Mesodermal cell (in vitro differentiated cells): ENCODE results near the gene GRN.
A peak's percentile ranks its signal among the peaks of the same experiment; 100 is the strongest.
"Not testable (repeated sequence)": the region's sequence is repeated elsewhere in the genome, so short reads cannot be mapped to it uniquely, and the experiment has no call there.

Experiments used
- H3K27ac ChIP-seq: 2 replicates; pipeline ENCODE4 v1.7.0; 2013; ENCODE audit warnings: mild to moderate bottlenecking, low read depth, low read length, moderate library complexity; ENCODE audit not compliant: severe bottlenecking
- H3K36me3 ChIP-seq: 2 replicates; pipeline ENCODE4 v1.7.1; 2013; ENCODE audit warnings: mild to moderate bottlenecking, low read length, moderate library complexity; ENCODE audit not compliant: control insufficient read depth, insufficient read depth
- H3K4me1 ChIP-seq: one replicate; pipeline ENCODE4 v1.7.1; 2013; ENCODE audit warnings: mild to moderate bottlenecking, low read length; ENCODE audit not compliant: insufficient read depth, control insufficient read depth, poor library complexity, severe bottlenecking
- H3K4me3 ChIP-seq: 2 replicates; pipeline ENCODE4 v1.7.0; 2013; ENCODE audit warnings: low read length, control low read depth, mild to moderate bottlenecking; ENCODE audit not compliant: insufficient read depth, poor library complexity, severe bottlenecking; ENCODE audit errors: extremely low read depth
- H3K9me3 ChIP-seq: 2 replicates; pipeline ENCODE4 v1.7.1; 2013; ENCODE audit warnings: mild to moderate bottlenecking, low read length, moderate library complexity; ENCODE audit not compliant: control insufficient read depth
- WGBS, 2 experiments: methylation state at CpG; one replicate each; pipeline ENCODE4 v1.1.5; 2013; ENCODE audit warnings: missing lambda C conversion rate in 2 of 2; ENCODE audit not compliant: insufficient coverage in 2 of 2; 5-methylcytosine and 5-hydroxymethylcytosine counted together

Gene GRN

GRCh38 chr17:44363613-44364159 is 18.6 kb downstream of the GRN start, which contains the start of gene FAM171A2:
FAM171A2 (minus strand) TSS chr17:44363853; CDS start chr17:44363714, 139 bp downstream.
- WGBS, 2 experiments: 0% methylated on average over 36 to 40 of the region's 63 CpGs
- peaks cover 4% of the 10 kb centered on the region for H3K36me3 ChIP-seq
- peaks cover 18% of the 10 kb centered on the region for H3K4me1 ChIP-seq
- H3K9me3 ChIP-seq: no peaks in the 10 kb centered on the region
- H3K27ac ChIP-seq: peak within 1 kb of the TSS; percentile 16
- H3K4me3 ChIP-seq: peak within 1 kb of the TSS; percentile 86

DNA sequence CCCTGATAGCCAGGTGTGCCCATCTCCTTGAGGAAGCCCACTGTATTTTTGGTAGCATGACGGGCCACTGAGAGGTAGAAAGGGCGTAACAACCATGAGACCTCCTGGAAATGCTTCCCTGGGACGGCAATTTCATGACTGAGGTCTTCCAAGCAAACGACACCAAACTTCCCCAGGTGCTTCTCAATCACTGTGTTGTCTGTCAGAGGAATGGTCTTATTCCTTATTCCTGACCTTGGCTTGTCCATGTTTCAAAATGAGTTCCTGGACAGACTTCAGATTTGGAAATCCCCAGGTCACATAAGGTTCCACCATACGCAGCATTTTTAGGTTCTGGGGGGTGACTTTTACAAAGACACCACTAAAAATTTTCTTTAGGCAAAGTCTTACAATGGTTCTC is 19.9 kb downstream of the GRN start:
- not testable (repeated sequence) for H3K36me3 ChIP-seq
- WGBS, 2 experiments: 75 to 98% methylated on average over 4 to 5 of the region's 5 CpGs

GRCh38 chr17:44367231-44367979 is 22.3 kb downstream of the GRN start:
- WGBS, 2 experiments: 89 to 92% methylated on average over 7 of the region's 7 CpGs
- Histone ChIP-seq H3K9me3 (no peaks in the 10 kb centered on the region), H3K27ac (no peak overlapping the region), H3K4me1 (peaks cover 4% of the 10 kb centered on the region), H3K36me3 (no peaks in the 10 kb centered on the region), H3K4me3 (no peak overlapping the region)

More for the DNA sequence above, 19.9 kb downstream of the GRN start:
- H3K4me1 ChIP-seq: peaks cover 18% of the 10 kb centered on the region
- not testable (repeated sequence) for H3K27ac ChIP-seq, H3K4me3 ChIP-seq, H3K9me3 ChIP-seq

DNA sequence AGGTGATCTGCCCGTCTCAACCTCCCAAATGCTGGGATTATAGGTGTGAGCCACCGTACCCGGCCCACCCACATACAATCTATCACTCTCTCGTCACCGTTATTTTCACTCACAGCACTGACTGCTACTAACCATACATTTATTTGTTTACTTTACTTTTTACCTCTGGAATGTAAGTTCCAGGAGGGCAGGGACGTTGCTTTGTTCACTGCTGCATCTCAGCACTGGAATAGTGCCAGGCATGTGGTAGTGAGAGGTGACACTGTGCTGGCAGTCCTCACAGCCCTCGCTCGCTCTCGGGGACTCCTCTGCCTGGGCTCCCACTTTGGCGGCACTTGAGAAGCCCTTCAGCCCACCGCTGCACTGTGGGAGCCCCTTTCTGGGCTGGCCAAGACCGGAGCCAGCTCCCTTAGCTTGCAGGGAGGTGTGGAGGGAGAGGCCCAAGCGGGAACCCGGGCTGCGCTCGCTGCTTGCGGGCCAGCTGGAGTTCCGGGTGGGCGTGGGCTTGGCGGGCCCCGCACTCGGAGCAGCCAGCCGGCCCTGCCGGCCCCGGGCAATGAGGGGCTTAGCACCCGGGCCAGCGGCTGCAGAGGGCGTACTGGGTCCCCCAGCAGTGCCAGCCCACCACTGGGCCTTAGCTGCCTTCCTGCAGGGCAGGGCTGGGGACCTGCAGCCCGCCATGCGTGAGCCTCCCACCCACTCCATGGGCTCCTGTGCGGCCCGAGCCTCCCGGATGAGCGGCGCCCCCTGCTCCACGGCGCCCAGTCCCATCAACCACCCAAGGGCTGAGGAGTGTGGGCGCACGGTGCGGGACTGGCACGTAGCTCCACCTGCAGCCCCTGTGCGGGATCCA is 23.5 kb downstream of the GRN start:
- H3K4me1 ChIP-seq, H3K36me3 ChIP-seq, H3K4me3 ChIP-seq, H3K27ac ChIP-seq, H3K9me3 ChIP-seq: not testable (repeated sequence)
- 96 to 97% methylated on average over 17 to 33 of the region's 42 CpGs for WGBS, 2 experiments

- H3K4me3 ChIP-seq, H3K4me1 ChIP-seq, H3K36me3 ChIP-seq, H3K27ac ChIP-seq, H3K9me3 ChIP-seq: not testable (repeated sequence)
- 69 to 74% methylated on average over 10 of the region's 17 CpGs for WGBS, 2 experiments
Observed at GRCh38 chr17:44369414-44370023, 24.4 kb downstream of the GRN start.

GRCh38 chr17:44372036-44372435 is 26.9 kb downstream of the GRN start:
- 86 to 94% methylated on average over 4 to 8 of the region's 10 CpGs for WGBS, 2 experiments
- no peak overlapping the region for H3K4me3 ChIP-seq
- H3K36me3 ChIP-seq: no peaks in the 10 kb centered on the region
- no peaks in the 10 kb centered on the region for H3K4me1 ChIP-seq
- no peak overlapping the region for H3K27ac ChIP-seq
- no peaks in the 10 kb centered on the region for H3K9me3 ChIP-seq

GRCh38 chr17:44374306-44375195 is 29.4 kb downstream of the GRN start:
- Histone ChIP-seq H3K4me3 (no peak overlapping the region), H3K9me3 (no peaks in the 10 kb centered on the region), H3K4me1 (no peaks in the 10 kb centered on the region), H3K36me3 (no peaks in the 10 kb centered on the region), H3K27ac (no peak overlapping the region)
- WGBS, 2 experiments: 56 to 68% methylated on average over 9 to 18 of the region's 31 CpGs

DNA sequence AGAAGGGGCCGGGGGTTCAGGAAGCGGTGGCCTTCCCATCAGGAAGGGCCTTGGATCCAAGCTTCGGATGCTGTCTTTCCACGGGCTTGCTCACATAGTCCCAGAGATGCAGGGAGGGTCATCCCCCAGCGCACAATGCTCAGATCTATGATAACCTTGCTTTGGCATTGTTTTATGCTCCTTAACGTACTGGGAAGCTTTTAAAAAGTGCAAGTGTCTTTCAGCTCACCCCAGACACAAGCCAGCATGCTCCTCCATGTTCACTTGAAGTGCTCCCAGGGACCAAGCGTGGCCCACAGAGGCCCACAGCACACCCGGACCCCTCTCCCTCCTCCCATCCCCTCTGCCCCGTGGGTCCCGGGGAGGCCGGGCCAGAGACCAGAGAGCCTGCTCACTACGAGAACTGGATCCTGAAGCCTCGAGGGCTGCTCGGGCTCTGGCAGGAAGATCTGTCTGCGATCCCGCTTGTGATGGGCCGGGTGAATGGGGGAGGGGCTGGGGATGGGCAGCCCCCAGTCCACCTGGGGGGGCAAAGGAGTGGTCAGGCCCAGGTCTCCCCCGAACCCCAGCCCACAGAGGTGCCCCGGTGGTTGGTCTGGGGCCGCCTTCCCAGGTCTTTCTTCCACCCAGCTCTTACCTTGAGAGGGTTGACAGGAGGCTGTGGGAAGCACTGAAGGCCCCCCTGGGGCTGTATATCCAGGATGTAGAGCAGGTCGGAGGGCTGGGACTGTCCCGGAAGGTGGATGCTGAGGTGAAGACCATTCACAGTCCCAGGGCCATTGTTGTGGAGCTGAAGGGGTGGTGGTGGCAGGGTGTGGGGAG is 30.3 kb downstream of the GRN start:
- H3K4me3 ChIP-seq: no peak overlapping the region
- no peaks in the 10 kb centered on the region for H3K36me3 ChIP-seq
- no peak overlapping the region for H3K27ac ChIP-seq
- H3K4me1 ChIP-seq: no peaks in the 10 kb centered on the region
- no peaks in the 10 kb centered on the region for H3K9me3 ChIP-seq
- WGBS, 2 experiments: 81 to 85% methylated on average over 15 to 22 of the region's 22 CpGs

GRCh38 chr17:44376124-44376523 is 31.0 kb downstream of the GRN start:
- H3K9me3 ChIP-seq: no peaks in the 10 kb centered on the region
- WGBS, 2 experiments: 20 to 40% methylated on average over 1 to 5 of the region's 5 CpGs
- H3K4me1 ChIP-seq: no peaks in the 10 kb centered on the region
- no peaks in the 10 kb centered on the region for H3K36me3 ChIP-seq
- no peak overlapping the region for H3K27ac ChIP-seq
- no peak overlapping the region for H3K4me3 ChIP-seq
